GM12878 (cell line): ENCODE measurements around the gene EED. TPM values are rescaled to one million over a fixed set of nuclear protein-coding genes. Genes with fewer than 3 reads are reported as not detected.

Source experiments
- JUNB ChIP-seq: IDR thresholded peaks from 2 replicates; pipeline ENCODE4 v1.6.1; 2016; ENCODE audit warnings: antibody characterized with exemption, mild to moderate bottlenecking
- NR2F1 ChIP-seq: fragments of 450-650 bp; conservative IDR thresholded peaks from 2 replicates; pipeline ENCODE4 v1.6.1; 2017; ENCODE audit warnings: mild to moderate bottlenecking
- polyA plus RNA-seq, 11 experiments: library from polyadenylated mRNA; depleted of rRNA in 4 of 11; unstranded in 6 of 11; stranded (reverse) in 5 of 11; fragments of >200 nt; fragmentation: Nextera tagmentation in 4 of 11; fragmentation: Illumina TruSeq in 1 of 11; extraction: Ambion mirVana in 4 of 11; extraction: Trizol in 1 of 11; gene quantifications; 1 replicate in 1 of 11; 2 replicates in 10 of 11; pipeline versions ENCODE4 v1.2.1 to v1.2.3, GENCODE V29; 2011 to 2016; ENCODE audit warnings: inconsistent platforms in 2 of 11, missing spikeins in 2 of 11, low read depth in 1 of 11
- small RNA-seq: library from RNA; depleted of rRNA; stranded (forward); fragments of <200 nt; gene quantifications from one replicate; pipeline ENCODE3, GENCODE V24; 2014
- total RNA-seq, 4 experiments: library from RNA; depleted of rRNA in 3 of 4; stranded (reverse); fragments of >200 nt in 3 of 4; fragmentation: Illumina TruSeq in 1 of 4; extraction: Trizol in 1 of 4; gene quantifications; 2 replicates each; pipeline versions ENCODE4 v1.2.1 to v1.2.3, GENCODE V29; 2013 to 2021

Gene EED
- total and polyA plus RNA-seq, 10 of the 15 experiments (the other 5 are each of a cell fraction or from before 2014, with no cell fraction given) = 41.5 to 140 (median 72.2) TPM

DNA sequence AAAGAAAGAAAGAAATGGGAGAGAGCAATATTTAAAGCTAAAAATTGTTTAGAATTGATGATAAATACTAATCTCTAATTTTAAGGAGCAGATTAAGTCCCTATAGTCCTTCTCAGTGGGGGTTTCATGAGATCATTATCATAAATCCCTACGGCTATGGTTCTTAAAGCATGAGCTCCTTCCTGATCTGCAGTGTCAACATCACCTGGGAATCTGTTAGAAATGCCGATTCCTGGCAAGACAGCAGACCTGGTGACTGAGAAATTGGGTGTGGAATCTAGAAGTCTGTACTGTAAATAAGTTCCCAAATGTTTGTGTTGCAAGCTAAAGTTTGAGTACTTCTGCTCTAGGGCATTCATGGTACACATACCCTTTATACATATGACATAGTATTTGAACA lies 70.1 kb downstream of the EED start (continued):
- TF ChIP-seq NR2F1 = no peak
- TF ChIP-seq JUNB = no peak

Small RNA genes lying within 50 kb of the gene (small RNA-seq; reads per million reads assigned to genes)
- gene RF00017 (not detected), gene RN7SL225P (not detected)

Other genes starting within 250 kb of the EED start
- 78.9 and 86.8 TPM in 2 replicates for gene PICALM, start 175.7 kb upstream of the EED start, total RNA-seq (2014; rRNA removed)
- gene PICALM, start 175.7 kb upstream of the EED start, total RNA-seq (2014; rRNA removed; fragmentation: Illumina TruSeq; extraction: Trizol) = 69.1 and 70.3 TPM in 2 replicates
- 41.0 and 46.5 TPM in 2 replicates for gene PICALM, start 175.7 kb upstream of the EED start, total RNA-seq (2021)
- 150 and 163 TPM in 2 replicates for gene PICALM, start 175.7 kb upstream of the EED start, polyA plus RNA-seq (2011; rRNA removed)
- 70.1 and 95.0 TPM in 2 replicates for gene PICALM, start 175.7 kb upstream of the EED start, polyA plus RNA-seq (2014; fragmentation: Illumina TruSeq; extraction: Trizol)
- gene PICALM, start 175.7 kb upstream of the EED start, polyA plus RNA-seq (2014; fragmentation: Nextera tagmentation; extraction: Ambion mirVana) = 10 to 100 TPM in 1 of 2 experiments, 1 to 10 TPM in 1; 4.3 to 10.4 TPM
- 37.2 and 43.1 TPM in 2 replicates for gene PICALM, start 175.7 kb upstream of the EED start, polyA plus RNA-seq (2014; rRNA removed)
- 10 to 100 TPM; 12.8 to 15.0 TPM for gene PICALM, start 175.7 kb upstream of the EED start, polyA plus RNA-seq (2016; fragmentation: Nextera tagmentation; extraction: Ambion mirVana)
- gene HIKESHI, start 57.5 kb downstream of the EED start, total RNA-seq (2014; rRNA removed) = 57.9 and 70.5 TPM in 2 replicates
- 53.3 and 54.0 TPM in 2 replicates for gene HIKESHI, start 57.5 kb downstream of the EED start, total RNA-seq (2014; rRNA removed; fragmentation: Illumina TruSeq; extraction: Trizol)
- gene HIKESHI, start 57.5 kb downstream of the EED start, total RNA-seq (2021) = 42.3 and 43.1 TPM in 2 replicates
- gene HIKESHI, start 57.5 kb downstream of the EED start, polyA plus RNA-seq (2011; rRNA removed) = 113 and 124 TPM in 2 replicates
- gene HIKESHI, start 57.5 kb downstream of the EED start, polyA plus RNA-seq (2014; fragmentation: Illumina TruSeq; extraction: Trizol) = 50.0 and 67.1 TPM in 2 replicates
- 100 to 1,000 TPM; 156 to 228 TPM for gene HIKESHI, start 57.5 kb downstream of the EED start, polyA plus RNA-seq (2014; fragmentation: Nextera tagmentation; extraction: Ambion mirVana)
- gene HIKESHI, start 57.5 kb downstream of the EED start, polyA plus RNA-seq (2014; rRNA removed) = 42.3 and 56.9 TPM in 2 replicates
- 100 to 1,000 TPM; 116 to 119 TPM for gene HIKESHI, start 57.5 kb downstream of the EED start, polyA plus RNA-seq (2016; fragmentation: Nextera tagmentation; extraction: Ambion mirVana)
- 0.16 and 0.17 TPM in 2 replicates for gene CCDC81, start 130.1 kb downstream of the EED start, total RNA-seq (2014; rRNA removed)
- gene CCDC81, start 130.1 kb downstream of the EED start, total RNA-seq (2014; rRNA removed; fragmentation: Illumina TruSeq; extraction: Trizol) = 0.27 and 0.32 TPM in 2 replicates
- 0.13 and 0.19 TPM in 2 replicates for gene CCDC81, start 130.1 kb downstream of the EED start, total RNA-seq (2021)
- 0.49 and 0.53 TPM in 2 replicates for gene CCDC81, start 130.1 kb downstream of the EED start, polyA plus RNA-seq (2011; rRNA removed)
- gene CCDC81, start 130.1 kb downstream of the EED start, polyA plus RNA-seq (2014; fragmentation: Illumina TruSeq; extraction: Trizol) = 0.47 TPM in 1 of 2 replicates, not detected in the other
- under 1 TPM; 0.13 to 0.31 TPM for gene CCDC81, start 130.1 kb downstream of the EED start, polyA plus RNA-seq (2014; fragmentation: Nextera tagmentation; extraction: Ambion mirVana)
- 0.06 and 0.18 TPM in 2 replicates for gene CCDC81, start 130.1 kb downstream of the EED start, polyA plus RNA-seq (2014; rRNA removed)
- under 1 TPM; 0.15 to 0.33 TPM for gene CCDC81, start 130.1 kb downstream of the EED start, polyA plus RNA-seq (2016; fragmentation: Nextera tagmentation; extraction: Ambion mirVana)